Activated effector memory CD4-positive, alpha-beta T cell treated with anti-CD3 and anti-CD28 coated beads, Interleukin-2, amount 50 U/mL, for 16 hours (primary cell): ENCODE data around the gene C3orf52.

ENCODE experiments used
- DNase-seq: peaks from one replicate; pipeline ENCODE4 v3.0.0-alpha.2; 2020

The C3orf52 gene

DNA sequence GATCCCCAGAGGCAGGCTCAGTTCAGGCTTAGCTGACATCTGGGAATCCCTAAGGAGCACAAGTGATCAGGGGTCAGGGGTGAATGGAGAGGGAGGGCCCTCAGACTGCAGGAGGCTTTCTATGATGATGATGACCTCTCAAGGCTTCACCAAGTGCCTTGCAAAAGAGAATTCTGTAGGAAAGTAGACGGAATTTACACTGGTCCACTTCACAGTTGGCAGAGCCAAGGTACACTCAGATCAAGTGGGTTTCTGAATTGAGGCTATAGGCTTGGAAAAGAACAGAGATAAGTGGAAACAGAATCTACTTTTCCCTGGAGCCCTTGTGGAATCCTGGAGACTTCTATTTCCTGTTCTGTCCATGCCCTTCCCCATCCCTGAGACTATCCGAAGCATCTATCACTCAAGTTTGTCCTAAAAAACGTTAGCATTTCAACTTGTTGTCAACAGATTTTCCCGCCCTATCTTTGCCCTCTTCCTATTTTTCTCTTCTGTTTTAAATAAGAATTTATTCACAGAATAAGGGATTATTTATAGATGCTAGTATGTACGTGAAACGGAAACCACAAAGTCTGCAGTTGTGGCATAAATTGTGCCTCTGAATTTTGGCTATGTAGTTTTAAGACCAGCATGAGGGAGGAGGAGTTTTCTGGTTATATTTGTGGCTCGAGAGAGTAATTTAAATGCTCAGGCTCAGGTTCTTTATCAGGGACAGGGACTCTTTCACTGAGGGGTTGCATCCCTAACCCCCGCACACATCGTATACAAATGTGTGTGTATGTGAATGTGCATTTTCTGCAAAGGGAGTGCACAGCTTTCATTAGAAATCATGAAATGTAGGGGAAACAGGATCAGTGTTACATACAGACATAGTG lies 34.0 kb downstream of the C3orf52 start:
- DNase-seq, result no peak

DNA sequence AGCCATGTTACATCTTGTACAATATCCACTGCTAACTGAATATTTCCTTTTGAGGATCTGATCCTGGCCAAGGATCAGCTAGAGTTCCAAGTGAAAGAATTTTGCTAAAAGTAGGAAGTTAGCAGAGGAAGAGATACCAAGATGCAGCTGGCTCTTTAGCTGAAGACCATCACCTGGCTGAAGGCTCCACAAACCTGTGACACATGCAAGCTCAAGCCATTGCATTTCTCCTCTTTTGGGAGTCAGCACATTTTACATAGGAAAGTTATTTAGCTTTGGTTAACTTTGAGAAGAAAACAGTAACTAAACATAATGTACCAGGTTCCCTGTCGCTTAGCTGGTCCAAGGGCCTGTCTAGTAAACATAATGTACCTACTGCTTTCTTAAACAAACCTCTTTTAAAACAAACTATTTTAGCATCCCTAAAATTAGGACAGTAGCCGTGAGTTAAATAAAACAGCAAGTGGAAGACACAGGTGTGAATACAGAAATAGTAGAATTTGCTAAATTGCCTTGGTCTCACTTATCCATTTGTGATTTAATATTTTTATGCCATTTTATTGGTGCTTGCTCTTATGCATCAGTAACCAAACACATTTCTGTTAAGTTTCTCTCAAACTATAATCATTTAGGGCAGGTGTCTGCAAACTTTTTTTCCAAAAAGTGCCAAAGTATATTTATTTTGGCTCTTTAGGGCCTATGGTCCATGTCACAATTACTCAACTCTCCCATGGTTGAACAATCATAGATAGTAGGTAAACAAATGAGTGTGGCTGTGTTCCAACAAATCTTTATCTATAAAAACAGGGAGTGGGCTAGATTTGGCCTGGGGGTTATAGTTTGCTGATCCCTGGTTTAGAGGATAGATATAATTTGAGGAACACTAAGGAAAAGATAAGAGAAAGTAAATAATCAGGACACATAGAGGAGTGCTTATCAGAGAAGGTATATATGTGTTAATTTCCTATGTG lies 35.7 kb downstream of the C3orf52 start:
- no peak for DNase-seq

DNA sequence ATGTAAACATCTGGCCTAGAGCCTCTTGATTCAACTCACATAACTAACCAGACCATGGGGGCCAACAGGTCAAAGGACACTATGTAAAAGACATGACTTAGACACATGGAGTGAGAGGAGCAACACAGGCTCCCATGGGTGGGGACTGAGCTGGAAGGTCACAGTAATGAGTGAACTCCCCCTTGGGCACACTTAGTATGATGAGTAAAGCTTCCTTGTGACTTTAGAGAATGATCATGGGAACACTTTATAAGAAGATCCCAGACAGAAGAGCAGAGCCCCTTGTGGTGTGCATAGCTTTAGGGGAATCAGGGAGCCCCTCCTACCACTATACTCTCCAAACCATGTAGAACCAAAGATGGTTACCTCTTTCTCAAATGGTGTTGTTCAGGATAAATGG lies 36.7 kb downstream of the C3orf52 start:
- no peak for DNase-seq

DNA sequence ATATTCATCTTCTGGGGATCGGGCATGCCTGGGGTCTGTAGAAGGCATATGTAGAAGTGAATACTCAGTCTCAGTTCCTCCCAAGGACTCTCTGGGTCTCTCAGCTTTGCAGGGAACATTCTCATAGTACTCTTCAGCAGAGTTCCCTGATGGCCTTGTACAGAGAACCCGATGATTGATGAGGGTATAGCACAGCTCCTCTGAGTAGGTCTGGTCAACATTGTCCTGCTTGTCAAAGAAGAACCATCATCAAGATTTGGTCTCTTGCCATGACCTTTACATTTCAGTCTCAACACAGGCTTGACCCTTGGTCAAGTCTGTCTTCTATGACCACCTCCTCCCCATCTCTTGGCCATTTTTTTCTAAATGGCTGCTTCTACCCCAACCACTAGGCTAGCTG lies 37.4 kb downstream of the C3orf52 start:
- no peak for DNase-seq

DNA sequence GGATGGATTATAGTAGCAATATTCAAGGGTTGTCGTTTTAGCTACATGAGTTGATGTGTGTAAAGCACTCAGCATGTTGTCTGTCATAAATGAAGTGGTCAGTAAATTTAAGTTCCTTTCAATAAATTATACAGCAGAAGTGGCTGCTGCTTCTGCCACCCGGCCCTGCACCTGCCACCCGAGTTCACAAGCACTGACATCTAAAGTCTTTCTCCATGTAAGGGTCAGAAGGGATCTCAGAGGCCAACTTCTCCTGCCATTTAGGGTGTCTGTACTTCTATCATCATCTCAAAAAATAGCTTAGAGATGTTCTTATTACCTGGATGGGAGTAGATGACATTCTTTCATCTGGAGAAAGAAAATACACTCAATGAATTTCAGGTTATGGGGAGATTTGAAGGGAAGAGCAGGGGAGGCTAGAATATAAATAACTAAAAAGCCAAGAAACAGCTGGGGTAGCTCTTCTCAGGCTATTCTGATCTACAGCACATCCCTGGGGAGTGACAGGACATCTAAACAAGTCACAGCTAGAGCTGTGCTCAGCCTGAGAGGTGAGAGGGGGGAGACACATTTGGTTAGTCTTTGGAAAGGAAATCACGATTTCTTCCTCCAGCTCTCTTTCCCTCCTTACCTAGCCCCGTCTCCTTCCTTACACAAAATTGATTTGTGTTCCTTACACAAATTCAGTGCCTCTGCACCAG lies 38.9 kb downstream of the C3orf52 start:
- no peak for DNase-seq

DNA sequence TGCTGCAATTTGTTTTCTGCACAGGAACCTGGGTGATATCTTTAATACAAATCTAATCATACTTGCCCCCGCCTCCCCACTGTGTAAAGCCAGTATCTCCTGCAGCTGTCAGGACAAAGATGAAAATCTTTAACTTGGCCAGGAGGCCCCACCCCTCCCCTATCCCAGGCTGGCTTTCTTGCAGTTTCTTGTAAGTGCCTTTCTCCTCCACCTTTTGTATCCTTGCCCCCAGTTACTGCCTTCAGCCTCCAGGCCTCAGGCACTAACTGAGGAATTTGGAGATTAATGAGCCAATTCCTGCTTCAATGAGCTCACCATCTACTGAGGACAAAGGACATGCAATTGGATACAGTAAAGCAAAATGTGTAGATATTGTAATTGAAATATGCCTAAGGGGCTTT lies 40.3 kb downstream of the C3orf52 start:
- no peak for DNase-seq

DNA sequence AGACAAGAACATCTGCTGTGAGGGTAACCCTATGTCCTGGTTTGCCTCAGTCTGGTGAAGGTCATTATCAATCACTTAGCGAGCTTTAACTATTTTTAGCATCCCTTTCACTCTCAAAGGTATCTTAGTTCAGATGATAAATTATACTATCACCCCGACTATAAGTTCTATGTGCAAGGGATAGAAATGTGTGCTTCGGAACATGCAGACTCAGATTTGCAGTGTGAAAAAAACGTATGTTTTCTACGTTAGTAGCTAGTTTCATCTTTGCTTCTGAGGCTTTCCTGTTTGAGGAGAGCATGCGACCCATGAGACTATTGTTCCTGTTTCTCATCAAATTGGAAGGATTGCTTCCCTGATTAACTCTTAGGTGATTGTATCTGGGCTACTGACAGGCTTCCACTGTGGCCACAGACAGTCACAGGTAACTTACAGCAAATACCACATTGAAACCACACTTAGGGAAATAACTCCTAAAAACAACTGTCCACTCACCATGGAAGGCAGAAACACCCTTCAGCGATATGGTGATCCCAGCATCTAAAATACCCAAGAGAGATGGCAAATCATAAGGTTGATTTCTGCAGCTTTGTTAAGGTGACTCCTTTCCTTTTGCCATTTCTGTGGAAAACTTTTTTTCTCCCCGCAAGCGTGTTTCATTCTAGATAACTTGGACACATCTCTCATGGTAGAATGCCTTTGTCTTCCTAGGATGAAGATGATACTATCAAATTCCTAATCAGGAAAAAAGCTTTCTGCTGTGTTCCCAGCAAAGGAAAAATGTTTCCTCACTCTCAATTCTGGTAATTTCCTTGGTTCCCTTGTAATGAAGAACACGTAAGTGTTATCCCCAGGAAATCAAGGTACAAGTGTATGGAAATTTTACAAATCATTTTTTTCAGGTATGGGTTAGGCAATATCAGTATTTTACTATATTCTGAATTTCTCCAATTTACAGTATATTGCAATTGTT lies 41.6 kb downstream of the C3orf52 start:
- no peak for DNase-seq

DNA sequence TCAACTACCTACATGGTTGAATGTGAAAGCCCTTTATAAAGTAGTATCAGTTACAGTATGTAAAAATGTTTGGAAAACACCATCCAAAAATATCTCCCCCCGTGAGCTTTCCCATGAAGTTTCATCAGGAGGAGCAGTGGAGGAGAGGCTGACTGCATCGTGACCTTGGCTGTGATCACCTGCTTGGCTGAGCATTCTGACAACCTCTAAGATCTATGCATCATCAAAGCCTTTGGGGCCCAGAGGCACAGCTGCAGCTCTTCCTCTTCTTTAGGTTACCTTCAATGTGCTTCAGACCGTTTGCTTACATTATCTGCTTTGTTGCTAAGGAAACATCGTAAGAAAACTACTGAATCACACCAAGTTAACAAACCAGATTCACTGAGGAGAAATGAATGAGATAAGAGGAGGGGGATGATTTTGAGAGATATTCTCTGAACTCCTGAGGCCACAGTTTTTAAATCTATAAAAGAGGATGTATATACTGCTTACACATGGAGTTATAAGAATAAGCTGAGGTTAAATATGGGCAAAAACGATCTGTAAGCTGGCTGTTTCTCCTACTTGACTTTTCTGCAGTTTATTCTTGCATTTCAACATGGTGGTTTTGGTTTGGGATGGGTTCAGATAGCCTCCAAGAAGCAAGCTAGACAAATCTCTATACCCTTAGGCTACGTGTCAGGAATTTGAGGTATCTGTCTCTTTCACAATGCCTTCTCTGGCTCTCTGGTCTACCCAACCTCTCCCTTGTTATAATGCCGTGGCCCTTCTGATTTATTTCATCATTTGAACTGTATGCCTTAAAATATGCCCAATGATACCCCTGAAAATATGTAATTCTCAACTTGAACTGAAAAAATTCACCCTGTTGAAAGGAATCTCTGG lies 42.9 kb downstream of the C3orf52 start:
- peak; percentile 79 for DNase-seq

DNA sequence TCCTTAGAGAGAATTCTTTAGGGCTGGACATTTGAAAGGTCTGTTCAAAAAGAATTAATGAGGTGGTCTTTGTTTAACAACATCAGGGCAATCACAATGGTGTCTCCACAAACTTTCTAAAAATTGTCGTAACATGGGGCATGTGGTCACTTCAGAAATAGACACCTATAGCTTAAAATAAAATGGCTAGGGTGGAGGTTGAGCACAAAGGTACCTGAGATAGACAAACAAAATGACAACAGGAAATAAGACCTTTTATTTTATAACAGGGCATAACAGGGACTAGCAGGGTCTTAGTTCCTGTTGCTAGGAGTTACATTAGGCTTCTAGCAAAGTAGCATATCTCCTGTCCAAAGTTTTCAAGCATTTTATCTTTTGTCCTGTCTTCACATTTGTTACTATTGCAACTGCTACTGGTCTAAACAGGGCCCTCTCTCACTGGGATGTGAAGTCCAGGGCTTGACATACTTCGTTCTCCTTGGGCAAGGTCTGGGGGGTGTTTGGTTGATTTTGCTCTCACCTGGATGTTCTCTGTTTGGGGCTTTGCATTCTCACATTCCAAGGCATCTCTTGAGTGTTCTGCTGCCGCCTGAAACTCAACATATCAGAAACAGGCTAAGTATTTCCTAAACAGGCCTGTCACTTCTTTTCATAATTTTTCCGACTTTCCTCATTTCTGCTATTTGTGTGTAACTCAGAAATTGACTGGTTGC lies 43.9 kb downstream of the C3orf52 start:
- no peak for DNase-seq

DNA sequence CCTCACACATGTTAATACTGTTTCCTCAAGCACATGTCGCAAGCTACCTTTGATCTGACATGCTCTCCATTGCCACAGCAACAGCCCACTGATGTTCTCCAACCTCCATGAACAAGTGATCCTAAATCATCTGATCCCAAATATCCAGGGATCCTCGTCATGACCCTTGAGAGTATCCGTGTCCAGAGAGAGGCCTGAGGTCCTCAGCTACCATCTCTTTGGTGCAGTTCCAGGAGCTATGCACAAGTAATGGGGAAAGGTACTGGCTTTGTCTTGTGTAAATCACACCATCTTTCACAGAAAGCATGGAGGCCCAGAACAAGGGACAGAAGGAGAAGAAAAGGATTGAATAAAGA lies 44.4 kb downstream of the C3orf52 start:
- no peak for DNase-seq

DNA sequence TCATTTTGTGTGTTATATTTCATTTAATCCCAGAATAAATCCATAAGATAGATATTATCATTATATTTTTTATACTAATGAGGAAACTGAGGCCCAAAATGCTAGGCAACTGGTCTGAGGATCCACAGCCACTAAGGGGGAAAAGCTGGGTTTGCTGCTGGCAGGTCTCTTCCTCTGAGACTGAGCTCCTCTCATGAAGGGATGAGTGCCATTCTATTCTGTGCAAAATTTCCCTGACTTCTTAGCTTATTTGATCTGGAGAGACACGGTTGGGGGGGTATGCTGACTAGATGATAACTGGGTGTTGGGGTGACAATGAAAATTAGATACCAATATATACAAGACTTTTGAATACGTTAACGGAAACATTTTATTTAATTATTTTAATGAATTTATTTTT lies 44.9 kb downstream of the C3orf52 start:
- no peak for DNase-seq

DNA sequence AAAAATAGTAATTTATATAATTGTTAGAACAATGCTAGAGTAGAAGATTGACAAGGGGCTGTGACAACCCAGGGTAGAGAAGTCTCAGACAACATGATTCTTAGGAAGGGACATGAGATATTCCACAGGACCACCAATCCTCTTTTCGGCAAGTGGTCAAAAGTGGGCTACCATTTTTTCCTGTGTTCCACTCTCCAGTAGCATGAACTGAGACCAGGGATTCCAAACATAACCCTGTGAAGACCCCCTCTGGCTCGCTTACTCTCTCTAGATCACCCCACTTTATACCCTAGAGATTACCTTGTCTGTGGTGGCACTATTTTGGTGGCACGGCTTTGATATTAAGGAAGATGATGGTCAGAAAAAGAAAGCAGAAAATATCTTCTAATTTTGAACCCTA lies 45.9 kb downstream of the C3orf52 start:
- no peak for DNase-seq

DNA sequence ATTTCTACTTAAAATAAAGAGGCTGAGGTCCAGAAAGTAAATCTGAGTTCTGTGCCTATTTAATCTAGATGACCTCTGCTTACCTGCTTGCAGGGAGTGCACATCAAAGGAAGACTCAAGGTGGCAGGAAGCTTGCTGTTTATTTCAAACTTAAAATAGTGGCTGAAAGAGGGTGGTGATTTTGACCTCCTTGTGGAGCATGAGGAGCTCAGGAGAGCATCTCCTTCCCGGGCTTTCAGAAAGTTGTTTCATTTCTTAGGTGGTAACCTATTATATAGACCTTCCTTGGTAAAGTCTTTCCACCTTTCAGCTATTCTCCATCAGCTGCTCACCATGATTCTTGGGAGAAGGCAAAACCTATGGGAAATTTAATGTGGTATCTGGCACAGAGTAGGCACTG lies 46.4 kb downstream of the C3orf52 start:
- no peak for DNase-seq

DNA sequence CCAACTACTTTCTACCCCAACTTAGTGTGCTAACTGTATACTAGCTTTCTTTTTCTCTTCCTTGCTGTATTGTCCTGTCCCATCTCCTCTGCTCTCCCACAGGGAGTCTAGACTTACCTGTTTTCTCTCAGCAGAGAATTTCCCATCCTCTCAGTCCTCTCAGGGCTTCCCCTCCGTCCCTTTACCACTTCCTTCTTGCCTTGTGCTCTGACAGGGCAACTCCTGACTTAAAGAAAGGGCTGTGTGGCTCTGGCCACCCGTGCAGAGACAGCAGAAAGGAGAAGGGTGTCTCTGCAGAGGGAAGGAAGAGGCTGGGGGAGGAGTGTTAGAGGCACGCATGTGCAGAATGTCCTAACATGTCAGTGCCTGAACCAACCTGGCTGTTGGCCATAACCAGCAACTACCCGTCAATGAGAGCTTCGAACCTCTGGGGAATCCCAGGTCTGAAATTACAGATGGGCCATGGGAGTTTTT lies 46.8 kb downstream of the C3orf52 start, which contains the start of gene GCSAM:
GCSAM (minus strand) TSS at position 274 of the 474 bp plus-strand sequence; CDS start at position 146, 128 bp downstream.
- DNase-seq, result peak; percentile 86

DNA sequence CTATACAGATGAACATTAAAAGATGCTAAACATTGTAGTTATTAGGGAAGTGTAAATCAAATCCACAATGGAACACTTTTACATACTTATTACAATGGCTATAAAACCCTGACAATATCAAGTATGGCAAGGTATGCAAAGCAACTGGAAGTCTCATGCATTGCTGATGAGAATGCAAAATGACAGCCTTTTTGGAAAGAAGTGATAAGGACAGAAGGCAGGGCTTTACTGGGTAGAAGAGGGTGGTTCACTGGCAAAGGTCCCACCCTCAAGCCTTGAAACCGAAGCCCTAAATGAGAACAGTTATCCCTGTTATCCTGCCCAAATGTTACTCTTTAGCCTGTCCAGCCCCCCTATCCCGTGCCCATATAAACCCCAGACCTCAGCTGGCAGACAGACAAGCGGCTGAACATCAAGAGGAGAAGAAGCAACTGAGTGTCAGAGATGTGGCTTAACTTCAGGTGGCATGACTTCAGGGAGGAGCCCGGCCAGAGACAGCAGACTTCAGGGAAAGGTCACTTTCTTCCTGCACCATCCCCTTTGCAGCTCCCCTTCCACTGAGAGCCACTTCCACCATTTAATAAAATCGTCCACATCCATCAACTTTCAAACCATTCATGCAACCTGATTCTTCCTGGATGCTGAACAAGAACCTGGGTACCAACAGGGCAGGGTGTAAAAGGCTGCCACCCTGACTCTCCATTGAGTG lies 47.6 kb downstream of the C3orf52 start:
- DNase-seq, result no peak

DNA sequence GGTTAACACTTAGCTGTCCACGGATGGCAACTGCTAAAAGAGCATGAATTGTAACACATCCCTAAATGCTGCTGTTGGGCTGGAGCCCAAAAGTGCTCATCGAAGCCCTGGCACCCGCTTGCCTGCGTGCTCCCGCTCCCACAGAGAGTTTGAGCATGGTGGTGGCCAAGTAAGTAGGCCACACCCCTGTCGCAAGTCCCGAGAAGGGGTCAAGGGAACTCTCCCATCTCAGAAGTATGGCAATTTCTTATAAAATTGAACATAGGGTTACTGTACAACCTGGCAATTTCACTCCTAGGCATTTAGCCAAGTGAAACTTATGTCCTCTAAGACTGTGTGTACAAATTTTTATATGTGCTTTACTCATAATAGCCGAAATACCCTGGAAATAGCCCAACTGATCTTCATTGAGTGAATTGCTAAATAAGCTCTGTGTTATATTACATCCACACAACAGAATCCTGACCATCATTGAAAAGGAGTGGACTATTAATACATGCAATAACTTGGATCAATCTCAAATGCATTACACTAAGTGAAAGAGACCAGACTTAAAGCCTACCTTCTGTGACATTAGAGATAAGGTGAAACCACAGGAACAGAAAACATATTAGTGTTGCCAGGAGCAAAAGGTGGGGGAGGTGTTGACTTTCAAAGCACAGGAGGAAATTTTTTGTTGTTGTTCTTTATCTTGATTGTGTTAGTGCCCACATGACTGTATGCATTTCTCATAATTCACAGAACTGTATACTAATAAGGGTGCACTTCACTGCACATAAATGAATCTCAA lies 48.3 kb downstream of the C3orf52 start:
- no peak for DNase-seq

DNA sequence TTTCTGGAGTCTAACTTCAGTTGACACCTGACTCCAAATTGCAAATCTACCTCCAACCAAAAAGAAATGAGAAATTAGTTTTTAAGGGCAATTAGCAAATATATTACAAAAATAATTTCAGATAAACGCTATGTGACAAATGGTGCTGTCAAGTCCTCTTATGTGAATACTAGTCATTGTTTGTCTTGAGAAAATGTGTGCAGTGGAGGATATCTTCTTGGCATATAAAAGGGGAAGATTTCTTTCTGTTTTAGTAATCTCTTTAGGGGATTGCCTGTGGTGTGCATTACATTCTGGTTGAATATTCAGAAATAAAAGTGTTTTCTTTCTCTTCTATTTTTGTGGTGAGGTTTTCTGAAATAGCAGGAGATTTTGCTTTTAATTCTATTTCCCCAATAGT lies 49.9 kb downstream of the C3orf52 start:
- DNase-seq, result no peak

DNA sequence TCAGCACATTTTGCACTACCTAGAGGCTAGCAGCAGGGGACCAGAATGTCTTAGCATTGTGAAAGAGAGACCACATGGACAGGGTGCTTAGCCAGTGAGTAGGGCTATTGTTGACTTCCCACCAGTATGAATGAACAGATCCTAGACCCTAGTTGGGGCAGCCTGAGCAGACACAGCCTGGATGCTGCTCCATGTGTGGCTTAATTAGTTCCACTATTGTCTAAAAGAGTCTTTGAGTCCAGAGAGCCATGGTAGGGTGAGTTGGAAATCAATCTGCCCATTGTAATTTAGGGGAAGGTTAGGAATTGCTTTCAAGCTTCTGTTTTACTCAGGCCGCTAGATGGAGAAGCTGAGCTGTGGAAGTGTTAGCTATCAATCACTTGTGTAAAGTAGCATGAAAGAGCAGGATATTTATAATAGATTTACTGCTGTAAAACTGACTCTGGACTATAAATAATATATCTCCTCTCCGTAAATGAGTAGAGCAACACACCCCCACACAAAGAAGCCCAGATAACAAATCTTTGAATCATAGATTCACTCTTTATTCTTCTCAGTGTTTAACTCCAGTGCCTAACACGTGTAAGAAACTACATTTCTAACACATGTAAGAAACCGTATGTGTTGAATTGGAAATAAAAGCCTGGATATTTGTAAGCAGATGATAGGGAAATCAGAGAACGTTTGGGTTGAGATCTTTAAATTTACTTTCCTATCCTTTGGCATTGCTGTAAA lies 50.9 kb downstream of the C3orf52 start:
- DNase-seq, result peak; percentile 69
